Measurements from ENCODE around the gene RIPOR2.

Gene RIPOR2

GRCh38 chr6:24967211-24967610 is 31.5 kb upstream of the RIPOR2 start:
- no peaks in the 10 kb centered on the region for H3K27me3 ChIP-seq (replicated peaks in 2 of 5; ENCODE audit: control insufficient read depth in 4 of 5, insufficient read depth in 5 of 5, low read length in 4 of 5)
- no peak overlapping the region for H3K27ac ChIP-seq (ENCODE audit: insufficient read depth in 1 of 2, low read depth in 1 of 2, low read length in 2 of 2, poor library complexity in 1 of 2, severe bottlenecking in 2 of 2)
- WGBS (ENCODE audit: insufficient coverage) = 13% methylated on average over 1 of the region's 1 CpG
- peaks cover 0 to 14% (median 9%) of the 10 kb centered on the region in 4 experiments for H3K4me1 ChIP-seq (ENCODE audit: control extremely low read depth in 1 of 4, control insufficient read depth in 4 of 4, insufficient read depth in 4 of 4, low read length in 3 of 4)
- ChIA-PET CTCF (interaction anchor here (1.0 to 3.3 kb wide), 7 partner anchors 11 to 57 kb away, joined by 4 to 13 read pairs (median 5); partner anchors contain the start of gene RIPOR2), POLR2A (no interaction called here)
- no peak overlapping the region for H3K4me3 ChIP-seq (ENCODE audit: control insufficient read depth in 1 of 7, extremely low read depth in 1 of 7, insufficient read depth in 4 of 7, low read depth in 2 of 7, low read length in 6 of 7)
- H3K9me3 ChIP-seq (ENCODE audit: control extremely low read depth in 1 of 5, control insufficient read depth in 4 of 5, insufficient read depth in 2 of 5, low read depth in 1 of 5, low read length in 4 of 5) = no peaks in the 10 kb centered on the region
- H3K36me3 ChIP-seq (ENCODE audit: control insufficient read depth in 4 of 4, insufficient read depth in 4 of 4, low read length in 3 of 4) = peaks cover under 1 to 24% (median 8%) of the 10 kb centered on the region in 4 experiments
- DNase-seq = peak in 2 of 3 donors; percentile 34 to 53

DNA sequence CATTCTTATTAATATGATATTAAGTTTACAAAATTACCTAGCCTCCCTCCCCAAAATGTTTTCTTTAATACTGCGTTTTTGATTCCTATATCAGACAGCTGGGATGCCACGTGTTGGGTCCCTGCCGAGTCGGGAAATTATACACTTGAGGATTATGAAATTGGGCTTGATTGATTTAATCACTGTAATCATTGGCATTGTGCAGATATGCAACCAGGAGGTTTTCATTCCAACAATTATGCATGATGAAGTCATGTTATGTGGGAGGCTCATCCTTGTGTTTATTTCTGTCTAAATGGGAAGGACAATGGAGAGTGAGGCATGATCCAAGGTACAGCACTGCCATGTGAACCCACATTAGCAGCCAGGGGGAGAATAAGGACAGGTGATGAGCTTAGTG is 30.6 kb upstream of the RIPOR2 start:
- 100% methylated on average over 4 of the region's 4 CpGs for whole genome bisulfite sequencing (ENCODE audit: insufficient coverage)
- Histone ChIP-seq H3K27ac (ENCODE audit: insufficient read depth in 1 of 2, low read depth in 1 of 2, low read length in 2 of 2, poor library complexity in 1 of 2, severe bottlenecking in 2 of 2) (no peak overlapping the region), H3K4me1 (ENCODE audit: control extremely low read depth in 1 of 4, control insufficient read depth in 4 of 4, insufficient read depth in 4 of 4, low read length in 3 of 4) (peaks cover 0 to 22% (median 15%) of the 10 kb centered on the region in 4 experiments), H3K4me3 (ENCODE audit: control insufficient read depth in 1 of 7, extremely low read depth in 1 of 7, insufficient read depth in 4 of 7, low read depth in 2 of 7, low read length in 6 of 7) (no peak overlapping the region), H3K27me3 (replicated peaks in 2 of 5; ENCODE audit: control insufficient read depth in 4 of 5, insufficient read depth in 5 of 5, low read length in 4 of 5) (no peaks in the 10 kb centered on the region), H3K9me3 (ENCODE audit: control extremely low read depth in 1 of 5, control insufficient read depth in 4 of 5, insufficient read depth in 2 of 5, low read depth in 1 of 5, low read length in 4 of 5) (no peaks in the 10 kb centered on the region), H3K36me3 (ENCODE audit: control insufficient read depth in 4 of 4, insufficient read depth in 4 of 4, low read length in 3 of 4) (peaks cover 0 to 24% (median 8%) of the 10 kb centered on the region in 4 experiments)
- no peak for DNase-seq
- CTCF ChIA-PET = interaction anchor here (1.4 to 3.3 kb wide), 7 partner anchors 13 to 56 kb away, joined by 5 to 13 read pairs (median 5); partner anchors contain the start of gene RIPOR2
- POLR2A ChIA-PET = no interaction called here

GRCh38 chr6:24963887-24964570 is 28.3 kb upstream of the RIPOR2 start:
- ChIA-PET POLR2A (interaction anchor here (1.1 kb wide), 1 partner anchor 12 kb away, joined by 3 read pairs; no protein-coding TSS in a partner anchor), CTCF (interaction anchor here (0.7 to 1.1 kb wide), 3 partner anchors 16 to 53 kb away, joined by 3 to 4 read pairs (median 3); no protein-coding TSS in a partner anchor)
- H3K27ac ChIP-seq (ENCODE audit: insufficient read depth in 1 of 2, low read depth in 1 of 2, low read length in 2 of 2, poor library complexity in 1 of 2, severe bottlenecking in 2 of 2) = no peak overlapping the region
- H3K4me3 ChIP-seq (ENCODE audit: control insufficient read depth in 1 of 7, extremely low read depth in 1 of 7, insufficient read depth in 4 of 7, low read depth in 2 of 7, low read length in 6 of 7) = no peak overlapping the region
- H3K36me3 ChIP-seq (ENCODE audit: control insufficient read depth in 4 of 4, insufficient read depth in 4 of 4, low read length in 3 of 4) = peaks cover 0 to 17% (median 3%) of the 10 kb centered on the region in 4 experiments
- 97% methylated on average over 3 of the region's 6 CpGs for WGBS (ENCODE audit: insufficient coverage)
- peaks cover 0 to 3% (median 0%) of the 10 kb centered on the region in 5 experiments for H3K9me3 ChIP-seq (ENCODE audit: control extremely low read depth in 1 of 5, control insufficient read depth in 4 of 5, insufficient read depth in 2 of 5, low read depth in 1 of 5, low read length in 4 of 5)
- DNase-seq = peak in 1 of 3 donors; percentile 26
- peaks cover 9 to 44% (median 36%) of the 10 kb centered on the region in 4 experiments for H3K4me1 ChIP-seq (ENCODE audit: control extremely low read depth in 1 of 4, control insufficient read depth in 4 of 4, insufficient read depth in 4 of 4, low read length in 3 of 4)
- no peaks in the 10 kb centered on the region for H3K27me3 ChIP-seq (replicated peaks in 2 of 5; ENCODE audit: control insufficient read depth in 4 of 5, insufficient read depth in 5 of 5, low read length in 4 of 5)

DNA sequence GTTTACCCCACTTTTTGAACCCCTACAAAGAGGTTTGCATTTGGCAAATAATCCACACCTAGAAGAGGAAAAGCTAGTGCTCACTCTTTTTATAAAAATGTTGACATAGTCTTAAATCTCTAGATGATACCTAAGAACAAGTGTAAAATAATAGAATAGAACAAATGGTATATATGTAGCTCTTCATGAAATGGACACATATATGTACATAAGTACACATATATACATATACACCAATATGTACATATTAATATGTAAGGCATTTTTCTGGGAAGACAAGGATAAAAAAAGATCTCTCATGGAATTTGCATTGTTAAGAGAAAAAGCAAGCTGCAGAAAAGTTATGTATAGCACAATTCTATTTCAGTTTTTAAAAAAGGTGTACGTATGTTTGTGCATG is 27.6 kb upstream of the RIPOR2 start:
- WGBS (ENCODE audit: insufficient coverage) = no CpG with 5 or more reads among the region's 1 CpG
- POLR2A ChIA-PET = interaction anchor here (1.1 kb wide), 1 partner anchor 11 kb away, joined by 3 read pairs; no protein-coding TSS in a partner anchor
- H3K4me1 ChIP-seq (ENCODE audit: control extremely low read depth in 1 of 4, control insufficient read depth in 4 of 4, insufficient read depth in 4 of 4, low read length in 3 of 4) = peaks cover 9 to 49% (median 41%) of the 10 kb centered on the region in 4 experiments

GRCh38 chr6:24961852-24962251 is 26.1 kb upstream of the RIPOR2 start:
- peaks cover 0 to 3% (median 0%) of the 10 kb centered on the region in 5 experiments for H3K9me3 ChIP-seq (ENCODE audit: control extremely low read depth in 1 of 5, control insufficient read depth in 4 of 5, insufficient read depth in 2 of 5, low read depth in 1 of 5, low read length in 4 of 5)
- DNase-seq = no peak
- H3K27me3 ChIP-seq (replicated peaks in 2 of 5; ENCODE audit: control insufficient read depth in 4 of 5, insufficient read depth in 5 of 5, low read length in 4 of 5) = no peaks in the 10 kb centered on the region
- ChIA-PET CTCF (interaction anchor here (1.0 to 2.7 kb wide), 9 partner anchors 9 to 61 kb away, joined by 3 to 9 read pairs (median 4); no protein-coding TSS in a partner anchor), POLR2A (interaction anchor here (1.4 kb wide), 1 partner anchor 9 kb away, joined by 3 read pairs; no protein-coding TSS in a partner anchor)
- no peak overlapping the region for H3K27ac ChIP-seq (ENCODE audit: insufficient read depth in 1 of 2, low read depth in 1 of 2, low read length in 2 of 2, poor library complexity in 1 of 2, severe bottlenecking in 2 of 2)
- peaks cover 0 to 4% (median 3%) of the 10 kb centered on the region in 4 experiments for H3K36me3 ChIP-seq (ENCODE audit: control insufficient read depth in 4 of 4, insufficient read depth in 4 of 4, low read length in 3 of 4)
- H3K4me3 ChIP-seq (ENCODE audit: control insufficient read depth in 1 of 7, extremely low read depth in 1 of 7, insufficient read depth in 4 of 7, low read depth in 2 of 7, low read length in 6 of 7) = peak overlapping the region in 3 of 7 experiments; percentile 2 to 20 (median 3)
- 18% methylated on average over 1 of the region's 5 CpGs for WGBS (ENCODE audit: insufficient coverage)
- H3K4me1 ChIP-seq (ENCODE audit: control extremely low read depth in 1 of 4, control insufficient read depth in 4 of 4, insufficient read depth in 4 of 4, low read length in 3 of 4) = peaks cover 9 to 46% (median 39%) of the 10 kb centered on the region in 4 experiments

More for the DNA sequence above, 27.6 kb upstream of the RIPOR2 start:
- peaks cover 0 to 3% (median 0%) of the 10 kb centered on the region in 5 experiments for H3K9me3 ChIP-seq (ENCODE audit: control extremely low read depth in 1 of 5, control insufficient read depth in 4 of 5, insufficient read depth in 2 of 5, low read depth in 1 of 5, low read length in 4 of 5)
- CTCF ChIA-PET = interaction anchor here (0.5 to 2.7 kb wide), 7 partner anchors 9 to 65 kb away, joined by 3 to 9 read pairs (median 6); no protein-coding TSS in a partner anchor
- no peaks in the 10 kb centered on the region for H3K27me3 ChIP-seq (replicated peaks in 2 of 5; ENCODE audit: control insufficient read depth in 4 of 5, insufficient read depth in 5 of 5, low read length in 4 of 5)
- DNase-seq = no peak
- H3K4me3 ChIP-seq (ENCODE audit: control insufficient read depth in 1 of 7, extremely low read depth in 1 of 7, insufficient read depth in 4 of 7, low read depth in 2 of 7, low read length in 6 of 7) = no peak overlapping the region
- peaks cover 0 to 15% (median 3%) of the 10 kb centered on the region in 4 experiments for H3K36me3 ChIP-seq (ENCODE audit: control insufficient read depth in 4 of 4, insufficient read depth in 4 of 4, low read length in 3 of 4)
- H3K27ac ChIP-seq (ENCODE audit: insufficient read depth in 1 of 2, low read depth in 1 of 2, low read length in 2 of 2, poor library complexity in 1 of 2, severe bottlenecking in 2 of 2) = no peak overlapping the region

DNA sequence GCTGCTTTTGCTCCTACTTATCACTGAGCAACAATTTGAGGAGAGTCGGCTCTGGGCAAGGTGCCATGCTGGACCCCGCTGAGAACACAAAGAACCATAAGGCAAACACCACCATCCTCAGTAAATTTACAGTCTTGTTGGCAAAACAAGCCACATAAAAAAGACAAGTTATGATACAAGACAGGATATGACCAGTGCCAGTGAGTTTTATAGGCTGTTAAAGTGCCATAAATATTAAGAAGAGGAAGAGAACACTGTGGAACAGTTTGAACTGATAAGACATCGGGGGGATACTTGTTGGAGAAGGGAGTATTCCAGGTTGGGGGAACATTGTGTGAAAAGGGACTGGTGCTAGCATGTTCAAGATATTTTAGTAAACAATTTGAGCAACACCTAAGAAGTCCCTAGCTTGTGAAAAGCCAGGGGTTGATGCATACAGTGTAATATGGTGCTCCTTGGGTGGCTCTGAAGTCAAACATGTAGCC is 25.3 kb upstream of the RIPOR2 start:
- Histone ChIP-seq H3K9me3 (ENCODE audit: control extremely low read depth in 1 of 5, control insufficient read depth in 4 of 5, insufficient read depth in 2 of 5, low read depth in 1 of 5, low read length in 4 of 5) (peaks cover 0 to 3% (median 0%) of the 10 kb centered on the region in 5 experiments), H3K4me3 (ENCODE audit: control insufficient read depth in 1 of 7, extremely low read depth in 1 of 7, insufficient read depth in 4 of 7, low read depth in 2 of 7, low read length in 6 of 7) (peak overlapping the region in 1 of 7 experiments; percentile 54), H3K27ac (ENCODE audit: insufficient read depth in 1 of 2, low read depth in 1 of 2, low read length in 2 of 2, poor library complexity in 1 of 2, severe bottlenecking in 2 of 2) (peak overlapping the region in 1 of 2 experiments; percentile 70), H3K4me1 (ENCODE audit: control extremely low read depth in 1 of 4, control insufficient read depth in 4 of 4, insufficient read depth in 4 of 4, low read length in 3 of 4) (peaks cover 9 to 46% (median 39%) of the 10 kb centered on the region in 4 experiments), H3K36me3 (ENCODE audit: control insufficient read depth in 4 of 4, insufficient read depth in 4 of 4, low read length in 3 of 4) (peaks cover 0 to 4% (median 2%) of the 10 kb centered on the region in 4 experiments), H3K27me3 (replicated peaks in 2 of 5; ENCODE audit: control insufficient read depth in 4 of 5, insufficient read depth in 5 of 5, low read length in 4 of 5) (no peaks in the 10 kb centered on the region)
- ChIA-PET CTCF (interaction anchor here (1.0 to 2.7 kb wide), 6 partner anchors 9 to 61 kb away, joined by 4 to 9 read pairs (median 6); no protein-coding TSS in a partner anchor), POLR2A (interaction anchor here (0.9 to 1.4 kb wide), 2 partner anchors 8 to 42 kb away, joined by 3 read pairs; no protein-coding TSS in a partner anchor)
- 0% methylated on average over 3 of the region's 3 CpGs for WGBS (ENCODE audit: insufficient coverage)
- peak in 2 of 3 donors; percentile 51 to 71 for DNase-seq

Measured in common myeloid progenitor, CD34-positive (primary cell).